T-helper 1 cell (primary cell): ENCODE data around the gene EFNB1.
A peak's percentile ranks its signal among the peaks of the same experiment; 100 is the strongest.
"Not testable (repeated sequence)": the region's sequence is repeated elsewhere in the genome, so short reads cannot be mapped to it uniquely, and the experiment has no call there.

Source experiments
- DNase-seq, 5 donors: peaks; one replicate each; pipeline ENCODE4 v3.0.0-alpha.2; 2012 to 2020
- total RNA-seq, 4 donors: gene quantifications; one replicate each; lab custom pipeline; 2026; lab: John Stamatoyannopoulos, UW

Gene EFNB1
- total RNA-seq, result 4.6 to 11.9 (median 6.6) reads per million in 4 donors

DNA sequence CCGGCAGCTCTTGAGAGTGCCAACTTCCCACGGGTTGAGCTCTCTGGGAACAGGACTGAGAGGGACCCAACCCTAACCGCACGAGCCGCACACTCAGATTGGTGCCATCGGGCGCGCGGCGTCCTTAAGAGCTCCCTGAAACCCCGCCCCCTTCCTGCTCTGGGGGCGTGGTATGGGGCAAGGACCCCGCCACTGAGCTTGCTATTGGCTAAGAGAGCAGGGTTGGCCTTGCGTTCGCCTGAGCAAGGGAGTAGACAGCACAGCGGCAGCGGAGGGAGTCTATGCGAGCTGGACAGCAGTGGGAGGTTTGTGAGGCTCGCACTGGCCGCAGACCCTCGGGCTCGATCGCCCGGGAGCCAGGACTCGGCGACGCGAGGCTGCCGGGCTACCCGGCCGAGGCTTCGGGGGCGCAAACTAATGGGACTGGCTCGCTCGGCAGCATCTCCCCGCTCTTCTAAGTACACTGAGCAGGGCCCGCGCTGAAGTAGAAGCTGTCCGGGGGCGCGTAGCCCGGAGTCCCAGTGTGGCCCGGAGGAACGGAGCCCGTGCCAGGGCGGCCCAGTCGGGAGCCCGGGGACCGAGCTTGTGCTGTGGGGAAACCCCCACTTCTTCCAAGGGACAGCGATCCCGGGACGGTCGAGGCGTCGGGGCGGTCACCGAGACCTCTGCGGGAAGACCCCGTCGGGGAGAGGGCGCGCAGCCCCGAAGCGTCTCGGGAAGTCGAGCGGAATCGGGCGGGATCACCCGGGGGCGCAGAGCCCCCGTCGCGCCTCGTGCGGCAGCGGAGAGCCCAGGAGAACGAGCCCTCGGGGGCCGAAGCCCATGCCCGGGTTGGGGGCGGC is at the start of gene EFNB1:
TSS of gene EFNB1 (plus strand) at position 282 of the 842 bp plus-strand sequence. CDS start 756 bp downstream, outside the sequence.
- peak; percentile 69 to 91 (median 77) for DNase-seq

DNA sequence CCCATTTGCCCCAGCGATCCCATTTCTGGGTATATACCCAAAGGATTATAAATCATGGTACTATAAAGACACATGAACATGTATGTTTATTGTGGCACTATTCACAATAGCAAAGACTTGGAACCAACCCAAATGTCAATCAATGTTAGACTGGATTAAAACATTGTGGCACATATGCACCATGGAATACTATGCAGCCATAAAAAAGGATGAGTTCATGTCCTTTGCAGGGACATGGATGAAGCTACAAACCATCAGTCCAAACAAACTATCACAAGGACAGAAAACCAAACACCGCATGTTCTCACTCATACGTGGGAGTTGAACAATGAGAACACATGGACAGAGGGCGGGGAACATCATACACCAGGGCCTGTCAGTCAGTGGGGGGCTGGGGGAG is 47.5 kb upstream of the EFNB1 start:
- not testable (repeated sequence) for DNase-seq

GRCh38 chrX:68784816-68785215 is 44.0 kb upstream of the EFNB1 start:
- no peak for DNase-seq

DNA sequence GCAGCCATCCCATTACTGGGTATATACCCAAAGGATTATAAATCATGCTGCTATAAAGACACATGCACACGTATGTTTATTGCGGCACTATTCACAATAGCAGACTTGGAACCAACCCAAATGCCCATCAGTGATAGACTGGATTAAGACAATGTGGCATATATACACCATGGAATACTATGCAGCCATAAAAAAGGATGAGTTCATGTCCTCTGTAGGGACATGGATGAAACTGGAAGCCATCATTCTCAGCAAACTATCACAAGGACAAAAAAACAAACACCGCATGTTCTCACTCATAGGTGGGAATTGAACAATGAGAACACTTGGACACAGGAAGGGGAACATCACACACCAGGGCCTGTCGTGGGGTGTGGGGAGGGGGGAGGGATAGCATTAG is 42.2 kb upstream of the EFNB1 start:
- DNase-seq, result not testable (repeated sequence)

GRCh38 chrX:68789966-68790365 is 38.9 kb upstream of the EFNB1 start:
- no peak for DNase-seq

DNA sequence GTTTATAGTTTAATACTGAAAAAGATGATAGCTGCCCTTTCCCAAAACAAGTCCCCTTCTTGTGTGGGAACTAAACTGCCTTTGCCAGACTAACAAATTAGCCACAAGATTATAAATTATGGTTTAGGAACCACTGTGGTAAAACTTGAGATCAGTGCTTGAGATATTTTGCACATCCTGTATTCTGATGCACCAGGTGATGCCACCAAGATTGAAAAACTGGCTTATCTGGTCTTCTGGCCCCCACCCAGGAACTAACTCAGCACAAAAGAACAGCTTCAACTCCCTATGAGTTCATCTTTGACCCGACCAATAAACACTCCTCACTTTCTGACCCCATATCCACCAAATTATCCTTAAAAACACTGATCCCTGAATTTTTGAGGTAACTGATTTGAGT is 36.7 kb upstream of the EFNB1 start:
- no peak for DNase-seq

DNA sequence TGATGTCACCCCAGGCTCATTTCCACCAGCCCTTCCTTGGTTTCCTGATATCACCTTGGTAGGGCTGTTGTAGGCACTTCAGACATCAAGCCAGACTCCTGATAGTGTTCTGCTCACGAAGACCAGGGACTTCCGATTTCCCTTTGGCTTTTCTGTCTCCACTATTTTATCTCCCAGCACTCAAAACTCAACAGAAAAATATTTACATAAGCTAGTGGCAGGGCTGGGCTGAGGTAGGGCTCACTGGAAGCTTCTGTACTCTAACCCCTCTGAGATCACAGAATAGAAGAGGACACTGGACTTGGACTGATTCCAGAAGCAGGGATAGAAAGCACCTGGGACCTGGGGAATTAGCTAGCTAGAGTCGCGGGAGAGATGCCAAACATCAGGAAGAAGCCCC is 34.4 kb upstream of the EFNB1 start:
- no peak for DNase-seq

- DNase-seq, result no peak
These were observed 33.1 kb upstream of the EFNB1 start for GRCh38 chrX:68795741-68796140.

- not testable (repeated sequence) for DNase-seq
These were observed 30.4 kb upstream of the EFNB1 start for GRCh38 chrX:68798400-68798799.

DNA sequence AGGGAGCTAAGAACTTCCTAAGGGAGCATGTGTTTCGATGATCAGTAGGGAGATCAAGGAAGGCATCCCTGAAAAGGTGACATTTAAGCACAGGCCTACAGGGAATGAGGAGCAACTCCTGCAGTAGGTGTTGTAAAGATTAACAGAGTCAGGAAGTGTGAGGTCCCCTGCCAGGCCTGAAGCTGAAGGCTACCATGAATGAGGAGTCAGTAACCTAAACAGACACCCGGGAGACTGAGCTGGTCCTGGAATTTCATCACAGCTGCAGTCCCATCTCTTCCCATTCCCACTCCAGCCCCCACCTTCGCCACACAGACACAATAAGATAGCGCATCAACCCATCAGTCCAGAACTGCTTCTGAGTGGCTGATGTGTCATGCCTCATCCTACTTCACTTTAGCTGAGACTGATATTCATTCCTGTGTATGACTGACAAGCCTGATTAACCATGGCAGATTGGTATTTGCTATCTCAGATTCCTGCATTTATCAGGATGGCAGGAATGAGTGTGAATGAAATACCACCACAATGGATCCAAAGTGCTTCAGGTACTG is 27.0 kb upstream of the EFNB1 start:
- no peak for DNase-seq

GRCh38 chrX:68807818-68808217 is 21.0 kb upstream of the EFNB1 start:
- DNase-seq, result no peak

DNA sequence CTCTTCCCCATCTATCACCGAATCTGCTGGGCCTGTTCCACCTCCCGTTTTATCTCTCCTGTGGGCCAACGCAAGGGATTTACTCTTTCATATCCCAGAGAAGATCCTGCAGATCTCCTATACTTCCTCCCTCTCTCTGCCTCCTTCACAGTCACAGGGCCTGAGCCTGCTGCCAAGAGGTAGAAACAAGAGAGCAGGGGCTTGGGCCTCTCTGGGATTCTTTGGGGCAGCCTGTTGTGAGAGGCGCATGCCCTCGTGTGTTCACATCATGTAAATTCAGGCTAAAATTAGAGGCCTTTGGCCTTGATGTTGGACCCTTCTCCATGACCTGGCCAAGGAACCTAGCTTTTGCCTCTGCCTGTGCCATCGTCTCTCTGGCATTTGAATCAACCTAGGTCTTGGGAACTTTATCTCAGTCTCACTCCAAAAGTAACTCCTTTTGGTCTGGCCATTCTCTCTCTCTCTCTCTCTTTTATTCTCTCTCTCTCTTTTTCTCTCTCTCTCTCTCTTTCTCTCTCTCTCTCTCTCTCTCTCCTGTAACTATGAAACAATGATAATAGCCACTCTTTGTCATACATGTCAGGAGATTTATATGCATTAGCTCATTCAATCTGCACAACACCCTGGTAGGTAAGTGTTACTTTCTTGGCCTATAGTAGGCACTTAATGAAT is 20.0 kb upstream of the EFNB1 start:
- DNase-seq, result no peak

DNA sequence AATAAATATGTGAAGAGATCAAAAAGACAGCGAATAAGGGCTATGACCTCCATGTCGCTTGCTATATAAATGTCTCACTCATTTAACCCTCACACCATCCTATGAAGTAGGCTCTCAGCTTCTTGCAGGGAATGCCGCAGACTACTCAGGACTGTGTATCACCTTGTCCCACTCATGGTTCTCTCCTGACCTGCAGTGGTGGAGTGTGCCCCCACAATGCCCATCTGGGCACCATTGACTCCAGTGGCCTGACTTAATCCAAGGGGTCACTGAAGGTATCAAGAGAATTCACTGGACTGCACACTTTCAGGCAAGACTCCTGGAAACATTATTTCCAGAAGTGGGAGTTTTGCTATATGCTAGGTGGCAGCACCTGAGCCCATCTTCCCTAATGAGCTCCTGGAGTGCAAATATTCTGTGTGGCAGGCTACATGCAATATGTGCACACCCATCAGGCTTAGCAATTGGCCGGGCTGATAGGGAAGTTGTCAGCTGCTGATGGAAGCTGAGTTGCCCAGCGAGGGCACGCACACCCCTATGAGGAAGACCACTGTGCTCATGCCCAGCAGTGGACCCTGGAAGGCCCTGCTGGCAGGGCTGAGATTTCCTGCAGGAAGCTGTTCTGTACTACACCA is 8.2 kb upstream of the EFNB1 start:
- DNase-seq, result no peak

DNA sequence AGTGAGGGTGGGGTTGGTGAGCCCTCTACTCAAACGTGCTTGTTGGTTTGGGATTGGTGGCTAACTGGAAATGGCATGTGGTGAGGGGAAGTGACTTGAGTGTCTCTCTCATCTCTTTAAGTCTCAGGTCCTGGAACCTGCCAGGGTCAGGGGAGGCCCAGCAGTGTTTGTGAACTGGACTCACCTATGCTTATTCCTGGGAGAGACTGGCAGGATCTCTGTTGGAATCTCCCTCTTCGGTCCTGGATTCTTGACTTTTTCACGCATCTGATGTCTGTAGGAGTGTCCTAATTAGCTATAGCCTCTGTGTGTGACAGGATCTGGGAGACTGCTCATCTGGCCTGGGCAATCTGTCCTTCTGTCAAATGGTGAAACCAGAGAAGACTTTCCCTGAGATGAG is 7.2 kb upstream of the EFNB1 start:
- no peak for DNase-seq

GRCh38 chrX:68822641-68823410 is 6.0 kb upstream of the EFNB1 start:
- DNase-seq, result no peak

DNA sequence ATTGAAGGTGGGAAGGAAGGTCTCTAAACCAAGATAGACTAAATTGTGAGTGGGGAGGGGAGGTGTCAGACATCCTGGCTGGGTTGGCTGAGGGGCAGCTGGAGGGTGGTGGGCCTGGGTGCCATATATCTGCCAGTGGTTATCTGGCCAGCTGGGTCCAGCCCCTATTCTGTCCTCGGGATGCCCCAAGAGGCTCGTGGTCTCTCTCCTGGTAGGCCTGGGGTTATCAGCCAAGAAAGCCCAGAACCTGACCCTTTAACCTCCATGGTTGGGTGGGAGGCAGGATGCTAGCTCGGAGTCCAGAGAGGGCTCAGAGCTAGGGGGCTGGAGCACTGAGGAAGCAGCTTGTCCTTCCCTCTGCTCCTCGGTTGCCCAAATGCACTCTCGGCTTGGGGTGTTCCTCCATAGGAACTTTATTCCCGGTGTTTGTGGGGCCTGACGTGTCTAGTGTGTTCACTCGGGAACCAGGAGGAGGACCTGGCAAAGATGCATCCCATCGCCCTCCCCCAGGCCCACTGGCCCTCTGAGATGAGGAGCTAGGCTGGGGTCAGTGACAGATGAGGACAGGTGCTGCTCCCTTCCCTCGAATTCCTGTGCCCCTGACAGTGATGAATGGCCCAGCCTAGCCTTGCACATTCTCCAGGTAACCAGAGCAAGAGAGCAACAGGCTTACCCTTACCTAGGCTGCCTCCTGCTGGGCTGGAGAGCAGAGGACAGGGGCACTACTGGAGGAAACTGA is 5.2 kb upstream of the EFNB1 start:
- no peak for DNase-seq

DNA sequence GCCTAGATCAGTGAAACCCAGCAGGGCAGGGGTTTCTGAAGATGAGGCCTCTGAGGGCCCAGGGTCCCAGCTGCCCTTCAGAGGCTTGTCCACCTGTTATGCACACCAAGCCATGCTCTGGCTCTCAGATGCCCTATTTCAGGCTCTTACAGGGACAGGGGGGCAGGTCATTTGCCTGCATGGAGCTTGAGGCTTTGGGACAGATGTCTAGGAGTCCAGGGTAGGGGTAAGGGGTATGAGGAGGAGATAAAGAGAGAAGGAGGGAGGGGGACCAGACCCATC is 4.7 kb upstream of the EFNB1 start:
- DNase-seq, result no peak

GRCh38 chrX:68824565-68825125 is 4.2 kb upstream of the EFNB1 start:
- DNase-seq, result no peak

- DNase-seq, result no peak
These were observed 2.5 kb upstream of the EFNB1 start for GRCh38 chrX:68826113-68826980.

DNA sequence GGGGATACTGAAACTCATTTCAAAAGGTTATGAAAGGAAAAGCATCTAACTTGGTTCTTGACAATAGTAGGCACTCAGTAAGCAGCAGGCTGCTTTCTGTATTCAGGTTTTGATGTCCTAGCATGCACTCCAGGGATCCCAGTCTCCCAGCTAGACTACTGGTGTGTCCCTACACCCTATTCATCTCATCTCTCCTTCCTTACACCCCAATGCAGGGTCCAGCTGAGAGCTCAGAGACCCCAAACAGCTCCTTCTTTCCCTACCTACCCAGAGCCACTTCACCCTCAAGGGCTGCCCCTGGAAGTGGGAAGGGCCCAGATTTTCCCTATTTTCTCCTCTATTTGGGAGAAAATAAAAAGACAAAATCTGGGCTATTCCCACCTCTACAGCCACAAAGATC is 1.6 kb upstream of the EFNB1 start:
- DNase-seq, result no peak
